DOHH2 (cell line): Measurements from ENCODE around the gene GABARAPL2.
"Not testable (repeated sequence)": the region's sequence is repeated elsewhere in the genome, so short reads cannot be mapped to it uniquely, and the experiment has no call there.

Experiments used
- H3F3A ChIP-seq: fragments of 200-600 bp; sonication (generic), shearing (Covaris generic); 2 replicates; pipeline ENCODE4 v1.6.0; 2016; ENCODE audit warnings: antibody characterized with exemption, mild to moderate bottlenecking; ENCODE audit not compliant: control insufficient read depth, insufficient read depth
- H3K27ac ChIP-seq: fragments of 200-600 bp; sonication (generic); 2 replicates; pipeline ENCODE4 v1.5.1; 2014; ENCODE audit warnings: low read depth, mild to moderate bottlenecking, low read length, moderate library complexity
- H3K27me3 ChIP-seq: fragments of 200-600 bp; sonication (generic); 2 replicates; pipeline ENCODE4 v1.6.1; 2014; ENCODE audit warnings: mild to moderate bottlenecking, low read length, mixed read lengths; ENCODE audit not compliant: control insufficient read depth
- H3K36me3 ChIP-seq: fragments of 200-600 bp; sonication (generic); 2 replicates; pipeline ENCODE4 v1.6.1; 2014; ENCODE audit warnings: mild to moderate bottlenecking, low read length, moderate library complexity, mixed read lengths; ENCODE audit not compliant: control insufficient read depth
- H3K4me1 ChIP-seq: fragments of 200-600 bp; sonication (generic); 2 replicates; pipeline ENCODE4 v1.6.1; 2014; ENCODE audit warnings: mild to moderate bottlenecking, low read length, mixed read lengths; ENCODE audit not compliant: control insufficient read depth
- H3K4me2 ChIP-seq: fragments of 200-600 bp; sonication (generic); 2 replicates; pipeline ENCODE4 v1.6.0; 2014; ENCODE audit warnings: mild to moderate bottlenecking, low read length, moderate library complexity
- H3K4me3 ChIP-seq: fragments of 200-600 bp; sonication (generic); 2 replicates; pipeline ENCODE4 v1.5.1; 2014; ENCODE audit warnings: mild to moderate bottlenecking, low read length, mixed read lengths
- H3K79me2 ChIP-seq: fragments of 200-600 bp; sonication (generic); 2 replicates; pipeline ENCODE4 v1.6.1; 2014; ENCODE audit warnings: mild to moderate bottlenecking, low read length, mixed read lengths; ENCODE audit not compliant: control insufficient read depth
- H3K9me2 ChIP-seq: fragments of 200-600 bp; sonication (generic); replicated peaks from 2 replicates; pipeline ENCODE4 v1.6.1; 2014; ENCODE audit warnings: mild to moderate bottlenecking, low read length, mixed read lengths; ENCODE audit not compliant: control insufficient read depth
- H3K9me3 ChIP-seq: fragments of 200-600 bp; sonication (generic); 2 replicates; pipeline ENCODE4 v1.6.1; 2014; ENCODE audit warnings: antibody characterized with exemption, low read length, mixed read lengths; ENCODE audit not compliant: control insufficient read depth, insufficient read depth
- H4K20me1 ChIP-seq: fragments of 200-600 bp; sonication (generic); 2 replicates; pipeline ENCODE4 v1.6.0; 2014; ENCODE audit warnings: low read depth, mild to moderate bottlenecking, antibody characterized with exemption, low read length, moderate library complexity; ENCODE audit not compliant: control insufficient read depth, insufficient read depth
- CTCF ChIP-seq: fragments of 200-600 bp; sonication (generic); IDR thresholded peaks from one replicate; pipeline ENCODE4 v1.5.1; 2014; ENCODE audit warnings: antibody characterized with exemption, mild to moderate bottlenecking, low read depth, low read length; ENCODE audit not compliant: poor library complexity, severe bottlenecking
- EZH2phosphoT487 ChIP-seq: fragments of 200-600 bp; sonication (generic); IDR thresholded peaks from 2 replicates; pipeline ENCODE4 v1.6.1; 2017; ENCODE audit warnings: borderline replicate concordance, mild to moderate bottlenecking, antibody characterized with exemption, low read length, moderate library complexity, mixed read lengths

The GABARAPL2 gene

GRCh38 chr16:75546293-75546692, 19.9 kb upstream of the GABARAPL2 start:
- TF ChIP-seq CTCF = no peak
- no peak for TF ChIP-seq EZH2phosphoT487
- H3K4me2 ChIP-seq = no peak overlapping the region
- no peaks in the 10 kb centered on the region for H3K9me3 ChIP-seq
- no peaks in the 10 kb centered on the region for H3K27me3 ChIP-seq
- H3K79me2 ChIP-seq = no peaks in the 10 kb centered on the region
- no peaks in the 10 kb centered on the region for H3K9me2 ChIP-seq
- no peaks in the 10 kb centered on the region for H3F3A ChIP-seq
- no peaks in the 10 kb centered on the region for H3K4me1 ChIP-seq
- no peaks in the 10 kb centered on the region for H4K20me1 ChIP-seq
- H3K27ac ChIP-seq = no peak overlapping the region
- H3K36me3 ChIP-seq = peaks cover 5% of the 10 kb centered on the region
- H3K4me3 ChIP-seq = no peak overlapping the region

- not testable (repeated sequence) for H4K20me1 ChIP-seq, H3K4me2 ChIP-seq, H3K79me2 ChIP-seq, H3K27me3 ChIP-seq, H3F3A ChIP-seq, H3K9me3 ChIP-seq, H3K9me2 ChIP-seq, H3K4me3 ChIP-seq, H3K27ac ChIP-seq, H3K36me3 ChIP-seq, H3K4me1 ChIP-seq
Measured at GRCh38 chr16:75548456-75548855, 17.7 kb upstream of the GABARAPL2 start.

GRCh38 chr16:75550211-75550662, 15.9 kb upstream of the GABARAPL2 start:
- H3K4me3 ChIP-seq = no peak overlapping the region

GRCh38 chr16:75552951-75553350, 13.2 kb upstream of the GABARAPL2 start:
- TF ChIP-seq CTCF (no peak), EZH2phosphoT487 (no peak)
- H3F3A ChIP-seq = no peaks in the 10 kb centered on the region
- no peaks in the 10 kb centered on the region for H3K9me2 ChIP-seq
- H3K9me3 ChIP-seq = no peaks in the 10 kb centered on the region
- H3K27ac ChIP-seq = no peak overlapping the region
- peaks cover 14% of the 10 kb centered on the region for H3K79me2 ChIP-seq
- no peaks in the 10 kb centered on the region for H4K20me1 ChIP-seq
- no peaks in the 10 kb centered on the region for H3K27me3 ChIP-seq
- H3K4me3 ChIP-seq = no peak overlapping the region
- H3K36me3 ChIP-seq = no peaks in the 10 kb centered on the region
- no peak overlapping the region for H3K4me2 ChIP-seq
- H3K4me1 ChIP-seq = peaks cover 10% of the 10 kb centered on the region

More at GRCh38 chr16:75550211-75550662, 15.9 kb upstream of the GABARAPL2 start:
- Histone ChIP-seq H3K4me1 (peaks cover 5% of the 10 kb centered on the region), H3K27me3 (no peaks in the 10 kb centered on the region), H3K9me2 (no peaks in the 10 kb centered on the region), H3F3A (no peaks in the 10 kb centered on the region), H3K9me3 (no peaks in the 10 kb centered on the region), H3K4me2 (no peak overlapping the region), H4K20me1 (no peaks in the 10 kb centered on the region), H3K36me3 (no peaks in the 10 kb centered on the region), H3K27ac (no peak overlapping the region), H3K79me2 (peaks cover 12% of the 10 kb centered on the region)
- TF ChIP-seq EZH2phosphoT487 (no peak), CTCF (peak; percentile 43)
